GM08714 (cell line): ENCODE measurements around the gene RHOH.
"Not testable (repeated sequence)": the region's sequence is repeated elsewhere in the genome, so short reads cannot be mapped to it uniquely, and the experiment has no call there.

ENCODE experiments used
- H3K4me3 ChIP-seq: fragments of 200-500 bp; sonication (Bioruptor generic); 2 replicates; pipeline ENCODE4 v1.5.1; 2014; ENCODE audit warnings: mild to moderate bottlenecking, low read length, inconsistent platforms
- ZNF274 ChIP-seq: IDR thresholded peaks from 2 replicates; pipeline ENCODE4 v1.6.1; 2012; ENCODE audit warnings: mild to moderate bottlenecking, low read depth, low read length

RHOH gene

GRCh38 chr4:40196724-40197281 lies at the start of gene RHOH:
TSS of gene RHOH (plus strand) at chr4:40197031. CDS start at chr4:40243387, 46,356 bp downstream.
- H3K4me3 ChIP-seq, result peak within 1 kb of the TSS; percentile 93
- TF ChIP-seq ZNF274, result no peak

DNA sequence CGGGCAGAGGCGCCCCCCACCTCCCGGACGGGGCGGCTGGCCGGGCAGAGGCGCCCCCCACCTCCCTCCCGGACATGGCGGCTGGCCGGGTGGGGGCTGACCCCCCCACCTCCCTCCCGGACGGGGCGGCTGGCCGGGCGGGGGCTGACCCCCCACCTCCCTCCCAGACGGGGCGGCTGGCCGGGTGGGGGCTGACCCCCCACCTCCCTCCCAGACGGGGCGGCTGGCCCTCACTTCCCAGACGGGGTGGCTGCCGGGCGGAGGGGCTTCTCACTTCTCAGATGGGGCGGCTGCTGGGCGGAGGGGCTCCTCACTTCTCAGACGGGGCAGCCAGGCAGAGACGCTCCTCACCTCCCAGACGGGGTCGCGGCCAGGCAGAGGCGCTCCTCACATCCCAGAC lies 49.3 kb upstream of the RHOH start:
- H3K4me3 ChIP-seq, result not testable (repeated sequence)

DNA sequence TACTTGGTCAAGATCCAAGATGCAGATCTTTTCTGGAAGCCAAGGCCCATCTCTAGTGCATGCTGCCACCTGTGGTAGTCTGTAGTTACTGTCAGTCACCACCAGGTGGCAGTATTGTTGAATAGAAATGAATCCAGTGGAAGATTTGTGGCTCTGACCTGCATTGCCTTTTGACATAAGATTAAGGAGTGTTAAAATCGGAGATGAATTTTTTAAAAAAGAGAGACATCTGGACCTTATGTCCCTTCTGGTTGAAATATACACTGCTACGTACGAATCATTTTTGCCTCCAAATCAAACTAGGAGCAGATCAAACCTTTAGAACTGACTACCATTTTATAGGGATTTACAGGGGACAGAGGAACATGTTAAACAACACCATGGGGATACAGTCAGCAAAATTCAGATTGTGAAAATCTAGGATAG lies 46.9 kb upstream of the RHOH start:
- H3K4me3 ChIP-seq, result no peak overlapping the region
- no peak for TF ChIP-seq ZNF274

DNA sequence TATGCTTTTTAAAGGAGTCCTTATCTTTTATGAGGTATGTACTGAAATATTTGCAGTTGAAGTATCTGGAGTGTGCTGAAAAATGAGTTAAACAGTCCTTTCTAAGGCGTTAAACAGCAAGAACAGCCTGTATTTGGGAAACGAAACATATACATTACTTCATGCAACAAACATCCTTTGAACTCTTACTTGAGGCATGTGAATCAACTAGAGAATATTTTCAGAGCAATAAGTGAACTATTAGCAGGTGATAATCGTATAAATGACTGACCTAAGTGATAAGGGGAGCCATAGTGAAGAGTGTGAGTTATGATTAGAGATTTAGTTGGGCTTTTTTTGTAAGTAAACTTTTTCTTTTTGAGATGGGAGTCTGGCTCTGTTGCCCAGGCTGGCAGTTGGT lies 45.9 kb upstream of the RHOH start:
- H3K4me3 ChIP-seq, result no peak overlapping the region
- TF ChIP-seq ZNF274, result no peak

DNA sequence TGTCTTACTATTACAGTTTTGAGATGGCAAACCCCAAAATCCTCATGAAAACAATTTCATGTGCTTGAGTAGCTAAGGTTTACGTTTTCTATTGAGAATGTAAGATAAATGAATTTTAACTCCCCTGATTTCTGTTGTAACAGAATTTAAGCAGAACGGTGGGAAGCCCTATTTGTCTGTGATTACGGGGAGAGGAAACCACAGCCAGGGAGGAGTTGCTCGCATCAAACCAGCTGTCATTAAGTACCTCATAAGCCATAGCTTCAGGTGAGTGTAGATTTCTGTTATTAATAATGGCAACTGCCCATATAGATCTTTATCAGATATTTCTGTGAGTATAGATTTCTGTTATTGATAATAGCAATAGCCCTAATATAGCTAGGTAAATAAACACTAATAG lies 44.2 kb upstream of the RHOH start:
- no peak overlapping the region for H3K4me3 ChIP-seq
- no peak for TF ChIP-seq ZNF274

DNA sequence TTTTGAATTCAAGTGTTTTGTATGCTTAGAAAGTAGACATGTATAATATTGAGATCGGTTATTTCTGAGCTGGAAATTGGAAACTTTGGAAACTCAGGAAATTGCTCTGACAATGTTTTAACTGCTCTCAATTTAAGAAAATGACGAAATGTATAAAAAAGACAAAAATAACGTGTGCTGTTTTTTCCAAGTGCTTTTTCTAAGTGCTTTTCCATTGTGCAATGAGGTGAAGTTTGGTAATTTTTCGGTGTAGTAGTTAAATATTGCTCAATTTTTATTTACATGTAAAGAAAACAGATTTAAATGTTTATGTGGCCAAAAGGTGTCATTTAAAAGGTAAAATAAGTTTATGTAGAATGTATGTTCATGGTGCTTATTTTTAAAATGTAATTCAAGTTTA lies 39.4 kb upstream of the RHOH start:
- H3K4me3 ChIP-seq, result no peak overlapping the region
- TF ChIP-seq ZNF274, result no peak

DNA sequence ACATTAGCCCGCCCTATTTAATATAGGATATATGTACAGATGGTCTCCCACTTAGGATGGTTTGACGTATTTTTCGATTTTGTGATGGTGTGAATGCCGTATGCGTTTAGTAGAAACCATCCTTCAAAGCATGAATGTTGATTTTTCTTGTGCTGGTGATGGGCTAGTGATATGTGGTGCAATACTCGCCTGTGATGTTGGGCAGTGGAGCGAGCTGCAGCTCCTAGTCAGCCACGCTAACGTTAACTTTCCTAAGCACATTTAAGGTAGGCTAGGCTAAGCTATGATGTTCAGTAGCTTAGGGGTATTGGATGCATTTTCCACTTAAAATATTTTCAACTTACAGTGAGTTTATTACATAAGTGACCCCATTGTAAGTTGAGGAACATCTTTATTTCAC lies 36.6 kb upstream of the RHOH start:
- no peak for TF ChIP-seq ZNF274

DNA sequence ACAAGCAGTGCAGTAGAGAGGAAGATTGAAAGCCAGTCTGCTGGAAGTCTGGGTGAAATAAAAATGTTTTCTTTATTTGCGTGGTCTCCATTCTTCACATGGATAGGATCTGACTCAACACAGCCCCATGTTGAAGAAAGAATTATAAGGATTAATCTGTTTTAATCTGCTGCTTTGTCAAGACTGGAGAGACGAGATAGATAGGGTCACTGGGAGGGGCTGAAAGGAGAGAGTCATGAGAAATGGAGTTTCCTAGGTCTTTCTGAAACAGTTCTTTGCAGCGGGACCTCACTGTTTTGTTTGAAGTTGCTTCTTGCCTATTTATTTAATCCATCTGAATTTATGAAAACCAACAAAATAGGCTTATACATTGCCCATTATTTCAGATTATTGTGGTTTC lies 32.4 kb upstream of the RHOH start:
- TF ChIP-seq ZNF274, result no peak
- no peak overlapping the region for H3K4me3 ChIP-seq

More for the DNA sequence above, 36.6 kb upstream of the RHOH start:
- H3K4me3 ChIP-seq, result no peak overlapping the region

- no peak for TF ChIP-seq ZNF274
- H3K4me3 ChIP-seq, result no peak overlapping the region
Observed at GRCh38 chr4:40165916-40166315, 30.9 kb upstream of the RHOH start.

GRCh38 chr4:40168070-40168469 lies 28.8 kb upstream of the RHOH start:
- TF ChIP-seq ZNF274, result no peak
- H3K4me3 ChIP-seq, result no peak overlapping the region

DNA sequence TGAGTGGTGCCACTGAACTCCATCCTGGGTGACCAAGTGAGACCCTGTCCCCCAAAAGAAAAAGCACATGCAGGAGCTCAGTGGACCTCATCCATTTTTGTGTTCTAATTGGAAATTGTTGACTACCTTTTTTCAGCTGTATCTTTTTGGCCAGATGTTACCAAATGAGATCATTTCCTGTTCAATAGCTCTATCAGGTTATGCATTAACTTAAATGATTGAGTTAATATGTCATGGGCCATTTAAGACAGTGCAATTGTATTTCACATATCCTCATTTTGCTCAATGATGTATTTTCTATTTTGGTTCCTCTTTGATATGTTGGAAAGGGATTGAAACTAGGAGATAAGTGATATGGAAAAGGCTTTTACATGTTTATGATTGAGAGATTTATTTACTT lies 26.2 kb upstream of the RHOH start:
- no peak for TF ChIP-seq ZNF274
- peak overlapping the region; percentile 27; the same call in 1 of the 2 replicates for H3K4me3 ChIP-seq

- no peak for TF ChIP-seq ZNF274
- H3K4me3 ChIP-seq, result no peak overlapping the region; the same call in 1 of the 2 replicates
Observed at GRCh38 chr4:40173470-40173875, 23.4 kb upstream of the RHOH start.

GRCh38 chr4:40176602-40177001 lies 20.2 kb upstream of the RHOH start:
- no peak for TF ChIP-seq ZNF274
- no peak overlapping the region for H3K4me3 ChIP-seq

- no peak overlapping the region for H3K4me3 ChIP-seq
- TF ChIP-seq ZNF274, result no peak
Observed at GRCh38 chr4:40177591-40177990, 19.2 kb upstream of the RHOH start.

DNA sequence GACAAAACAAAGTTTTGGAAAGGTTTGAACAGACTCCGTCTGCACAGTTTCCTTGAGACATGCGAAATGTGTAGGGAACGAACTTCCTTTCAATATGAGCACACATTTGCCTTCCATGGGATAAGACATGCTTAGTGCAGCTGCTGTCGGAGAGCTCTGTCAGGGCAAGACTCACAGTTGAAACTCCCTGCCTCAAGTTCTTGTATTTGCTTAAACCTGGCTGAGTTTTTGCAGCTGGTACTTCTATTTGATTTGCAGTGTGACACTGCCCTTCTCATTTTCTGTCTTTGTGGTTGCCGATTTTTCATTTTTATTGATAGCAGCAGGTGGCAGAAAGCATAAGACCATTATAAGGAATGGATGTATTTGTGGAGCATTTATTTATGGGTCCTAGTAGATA lies 18.2 kb upstream of the RHOH start:
- H3K4me3 ChIP-seq, result no peak overlapping the region
- no peak for TF ChIP-seq ZNF274

GRCh38 chr4:40179360-40179759 lies 17.5 kb upstream of the RHOH start:
- no peak overlapping the region for H3K4me3 ChIP-seq
- no peak for TF ChIP-seq ZNF274
